WI38 (cell line): ENCODE measurements around the gene TOP3A.

Source experiments
- H3K4me3 ChIP-seq: 2 replicates; pipeline ENCODE4 v1.5.1; 2011; ENCODE audit warnings: low read depth, mild to moderate bottlenecking, control low read depth, low read length
- TF ChIP-seq, protein P1 (sequence below): IDR thresholded peaks from 2 replicates; pipeline ENCODE4 v1.5.1; 2012; ENCODE audit warnings: low read depth, mild to moderate bottlenecking, control low read depth, low read length

TOP3A gene

DNA sequence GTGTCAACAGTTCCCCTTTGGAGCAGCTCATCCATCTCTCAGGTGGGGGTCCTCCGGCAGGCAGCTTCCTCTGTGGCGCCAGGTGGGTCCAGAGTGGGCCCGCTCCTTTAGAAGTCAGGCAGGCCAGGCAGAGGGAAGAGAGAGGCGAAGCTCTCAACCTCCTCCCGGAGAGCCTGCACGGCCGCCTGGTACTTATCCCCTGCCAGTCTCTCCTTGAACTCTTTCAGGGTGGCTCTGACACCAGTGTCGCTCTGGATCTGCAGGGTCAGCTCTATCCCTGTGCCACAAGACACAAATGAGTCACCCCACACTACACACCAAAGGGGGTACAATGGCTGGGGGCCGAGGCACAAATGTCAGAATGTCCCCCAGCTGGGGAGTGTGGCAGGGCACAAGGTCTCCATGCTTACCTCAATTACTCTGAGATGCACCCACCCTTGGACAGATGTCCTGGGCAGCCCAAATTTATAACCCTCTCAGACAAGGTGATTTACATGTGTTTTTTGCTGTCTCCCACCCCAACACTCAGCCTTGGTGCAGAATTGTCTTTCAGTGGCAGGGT is 13.9 kb upstream of the TOP3A start:
- H3K4me3 ChIP-seq: no peak overlapping the region
- TF ChIP-seq, protein P1, sequence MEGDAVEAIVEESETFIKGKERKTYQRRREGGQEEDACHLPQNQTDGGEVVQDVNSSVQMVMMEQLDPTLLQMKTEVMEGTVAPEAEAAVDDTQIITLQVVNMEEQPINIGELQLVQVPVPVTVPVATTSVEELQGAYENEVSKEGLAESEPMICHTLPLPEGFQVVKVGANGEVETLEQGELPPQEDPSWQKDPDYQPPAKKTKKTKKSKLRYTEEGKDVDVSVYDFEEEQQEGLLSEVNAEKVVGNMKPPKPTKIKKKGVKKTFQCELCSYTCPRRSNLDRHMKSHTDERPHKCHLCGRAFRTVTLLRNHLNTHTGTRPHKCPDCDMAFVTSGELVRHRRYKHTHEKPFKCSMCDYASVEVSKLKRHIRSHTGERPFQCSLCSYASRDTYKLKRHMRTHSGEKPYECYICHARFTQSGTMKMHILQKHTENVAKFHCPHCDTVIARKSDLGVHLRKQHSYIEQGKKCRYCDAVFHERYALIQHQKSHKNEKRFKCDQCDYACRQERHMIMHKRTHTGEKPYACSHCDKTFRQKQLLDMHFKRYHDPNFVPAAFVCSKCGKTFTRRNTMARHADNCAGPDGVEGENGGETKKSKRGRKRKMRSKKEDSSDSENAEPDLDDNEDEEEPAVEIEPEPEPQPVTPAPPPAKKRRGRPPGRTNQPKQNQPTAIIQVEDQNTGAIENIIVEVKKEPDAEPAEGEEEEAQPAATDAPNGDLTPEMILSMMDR: no peak

DNA sequence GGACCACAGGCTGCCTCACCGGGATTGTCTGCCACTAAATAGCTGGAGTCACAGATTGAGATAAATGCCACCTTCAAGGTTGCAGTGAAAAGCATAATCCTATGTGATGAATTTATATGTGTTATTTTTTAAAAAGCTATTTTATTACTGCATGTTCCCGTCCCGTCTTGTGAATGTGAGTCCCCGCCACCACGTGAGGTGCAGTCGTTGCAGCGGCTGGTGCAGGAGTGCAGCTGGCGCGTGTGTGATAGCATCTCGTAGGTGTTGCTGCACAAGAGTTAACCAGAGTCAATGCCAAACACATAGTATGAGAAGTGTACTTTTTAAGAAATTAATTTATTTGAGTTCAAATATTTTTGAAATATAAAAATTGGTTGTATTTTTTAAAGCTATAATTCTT is 12.8 kb upstream of the TOP3A start:
- TF ChIP-seq, protein P1: no peak
- H3K4me3 ChIP-seq: no peak overlapping the region

DNA sequence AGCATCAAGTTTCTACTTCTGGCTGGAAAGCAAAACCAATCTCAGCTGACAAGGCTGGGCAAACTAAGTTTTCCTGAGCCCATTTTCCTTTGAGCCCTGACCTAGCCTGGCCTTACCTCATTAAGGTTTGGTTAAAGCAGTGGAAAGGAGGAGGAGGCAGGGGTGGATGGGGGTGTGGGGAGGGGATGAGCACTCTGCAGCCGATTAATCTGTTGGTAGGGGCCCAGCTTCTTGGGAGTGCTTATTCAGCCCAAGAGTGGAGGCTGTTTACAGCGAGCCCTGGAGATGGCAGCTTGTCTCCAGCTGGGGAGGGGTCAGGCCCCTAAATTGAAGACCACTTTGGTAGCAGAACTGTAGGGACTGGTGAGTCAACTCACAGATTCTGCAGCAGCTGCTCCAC is 12.3 kb upstream of the TOP3A start:
- no peak overlapping the region for H3K4me3 ChIP-seq
- TF ChIP-seq, protein P1: no peak

DNA sequence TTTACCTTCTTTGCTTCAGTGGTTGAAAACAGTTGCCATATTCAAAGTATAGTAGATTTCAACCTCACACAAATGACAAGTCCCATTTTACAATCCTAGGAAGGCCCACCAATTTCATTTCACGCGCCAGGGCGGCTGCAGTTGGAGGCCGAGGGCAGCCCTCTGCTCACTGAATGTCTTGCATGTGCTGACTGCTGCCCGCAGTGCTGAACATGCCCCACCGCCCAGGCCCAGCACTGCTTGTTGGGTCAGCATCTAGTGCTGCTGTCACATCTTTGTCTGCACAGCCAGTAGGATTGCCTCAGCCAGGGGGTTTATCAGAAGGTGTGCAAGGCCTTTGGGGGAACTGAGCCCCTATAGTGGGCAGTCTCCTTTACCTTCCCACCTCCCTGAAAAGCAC is 11.8 kb upstream of the TOP3A start:
- no peak overlapping the region for H3K4me3 ChIP-seq
- TF ChIP-seq, protein P1: no peak

DNA sequence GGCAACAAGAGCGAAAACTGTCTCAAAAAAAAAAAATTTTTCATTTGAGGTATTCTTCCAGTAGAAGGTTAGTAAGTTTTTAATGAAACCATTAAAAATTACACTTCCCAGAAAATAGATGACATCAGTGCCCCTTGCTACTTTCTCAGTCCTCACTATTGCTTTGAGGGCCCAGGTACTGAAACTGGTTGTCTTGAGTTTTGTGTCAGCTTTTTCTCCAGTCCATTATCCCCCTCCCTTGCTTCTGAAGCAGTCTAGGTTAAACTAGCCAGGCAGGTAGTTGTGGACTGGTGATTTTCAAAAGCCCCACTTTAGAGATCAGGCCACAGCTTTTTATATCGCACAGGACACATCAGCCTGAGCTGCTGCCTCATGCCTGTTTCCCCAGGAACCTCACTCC is 11.2 kb upstream of the TOP3A start:
- TF ChIP-seq, protein P1: no peak
- H3K4me3 ChIP-seq: no peak overlapping the region

DNA sequence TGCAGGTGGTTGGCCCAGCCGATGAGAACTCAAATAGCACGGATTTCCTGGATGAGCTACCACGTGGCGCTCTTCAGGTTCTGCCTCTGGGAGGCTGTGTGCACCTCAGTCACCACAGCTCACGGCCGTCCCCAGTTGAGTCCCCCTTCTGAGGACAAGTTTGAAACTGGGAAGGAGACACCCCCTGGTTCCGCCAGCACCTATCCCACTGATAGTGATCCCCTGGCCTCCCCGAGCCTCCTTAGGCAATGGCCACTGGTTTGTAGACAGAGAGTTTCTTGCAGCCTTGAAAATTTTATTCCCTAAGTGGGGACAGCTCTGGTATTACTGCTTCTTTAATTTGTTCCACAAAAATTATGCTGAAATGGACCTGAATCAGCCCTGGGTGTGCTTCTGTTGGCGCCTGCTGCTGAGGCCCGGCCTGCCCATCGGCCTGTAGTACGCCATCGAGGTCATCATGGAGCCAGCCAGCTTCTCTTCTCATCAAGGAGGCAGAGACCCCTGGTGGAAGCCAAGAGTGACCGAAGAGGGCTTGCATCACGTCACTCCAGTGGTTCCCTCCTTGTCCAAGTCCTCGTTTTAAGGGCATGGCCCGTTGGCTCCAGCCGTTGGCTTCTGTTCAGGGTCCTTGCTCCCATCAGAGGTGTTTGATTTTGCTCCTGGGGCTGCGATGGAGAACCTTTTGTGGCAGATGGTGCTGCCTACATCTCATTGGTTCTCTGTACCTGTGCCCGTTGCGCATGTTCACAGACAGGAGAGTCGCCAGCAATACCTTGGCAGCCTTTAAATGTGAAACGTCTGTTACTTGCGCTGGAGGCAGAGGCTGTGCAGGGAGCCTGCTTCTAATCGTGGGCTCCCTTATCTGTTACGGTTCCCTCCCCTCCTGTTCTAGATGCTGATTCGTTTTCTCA is 9.6 kb upstream of the TOP3A start:
- TF ChIP-seq, protein P1: no peak
- no peak overlapping the region for H3K4me3 ChIP-seq

DNA sequence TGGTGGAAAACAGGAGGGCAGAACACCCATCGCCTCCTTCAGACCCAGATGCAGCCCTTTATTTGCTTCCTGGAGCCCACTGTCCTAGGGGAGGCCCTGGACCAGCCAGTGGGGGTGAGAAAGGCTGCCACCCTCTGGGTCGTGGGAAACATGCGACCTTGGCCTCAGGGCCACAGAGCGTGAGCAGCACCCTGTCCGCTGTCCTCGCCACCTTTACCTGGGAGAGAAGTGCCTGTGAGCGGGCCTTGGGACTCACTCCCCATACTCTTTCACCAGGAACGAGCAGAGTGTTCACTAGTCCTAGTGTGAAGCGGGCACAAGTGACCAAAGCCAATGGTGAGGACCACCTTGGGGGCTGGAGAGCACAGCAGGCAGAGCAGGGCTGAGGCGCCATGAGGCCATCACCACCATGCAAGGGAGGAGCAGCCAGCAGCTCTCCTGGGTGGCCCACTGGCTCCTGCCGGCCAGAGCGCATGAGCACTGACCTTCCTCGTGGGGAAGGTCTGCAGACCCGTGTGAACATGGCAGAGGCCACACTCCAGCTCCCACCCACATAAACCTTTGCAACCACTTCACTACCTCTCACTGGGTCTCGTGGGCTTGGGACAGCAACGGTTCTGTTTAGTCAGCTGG is 8.8 kb upstream of the TOP3A start:
- no peak overlapping the region for H3K4me3 ChIP-seq
- TF ChIP-seq, protein P1: no peak
